ENCODE measurements around the gene SLC16A8. TPM values are rescaled to one million over a fixed set of nuclear protein-coding genes. Genes with fewer than 3 reads are reported as not detected.

The SLC16A8 gene
- 0.08 TPM for polyA plus RNA-seq (2013, experiment 1 of 2)
- 0.20 TPM for polyA plus RNA-seq (2013, experiment 2 of 2)

GRCh38 chr22:38083931-38084631 is at the start of gene SLC16A8:
TSS of gene SLC16A8 (minus strand) at chr22:38084184. CDS start at chr22:38082873, 1,311 bp downstream.
- H3K4me1 ChIP-seq (ENCODE audit: control insufficient read depth, low read depth, low read length), result no peaks in the 10 kb centered on the region
- no peaks in the 10 kb centered on the region for H3K79me1 ChIP-seq (ENCODE audit: low read length)
- DNase-seq, result peak; percentile 57
- H3K4me3 ChIP-seq (ENCODE audit: low read length), result no peak within 1 kb of the TSS
- no peak within 1 kb of the TSS for H2BK120ac ChIP-seq (ENCODE audit: low read depth, low read length)
- no peak within 1 kb of the TSS for H3K4ac ChIP-seq (ENCODE audit: low read depth, low read length)
- no peak within 1 kb of the TSS for H3K9ac ChIP-seq (ENCODE audit: low read length)
- H3K27me3 ChIP-seq (ENCODE audit: insufficient read depth, low read length, poor library complexity), result peaks cover 2% of the 10 kb centered on the region
- no peak within 1 kb of the TSS for H3K18ac ChIP-seq (ENCODE audit: low read length)
- no peak within 1 kb of the TSS for H2BK15ac ChIP-seq (replicated peaks; ENCODE audit: low read depth)
- no peak within 1 kb of the TSS for H4K8ac ChIP-seq (ENCODE audit: low read depth, low read length)
- peak within 1 kb of the TSS; percentile 25 for H3K56ac ChIP-seq (ENCODE audit: low read length)
- no peaks in the 10 kb centered on the region for H3K79me2 ChIP-seq (ENCODE audit: control insufficient read depth, insufficient read depth, low read length)
- no peak within 1 kb of the TSS for H3K4me2 ChIP-seq (ENCODE audit: low read length)
- peak within 1 kb of the TSS; percentile 1 for H3K23ac ChIP-seq (ENCODE audit: low read length)
- no peak within 1 kb of the TSS for H4K5ac ChIP-seq (ENCODE audit: low read length)
- no peak within 1 kb of the TSS for H3K27ac ChIP-seq (ENCODE audit: low read depth, low read length)
- no CpG with 5 or more reads among the region's 16 CpGs for WGBS (ENCODE audit: extremely low coverage, insufficient coverage, low lambda C conversion rate)
- H3K36me3 ChIP-seq (ENCODE audit: control insufficient read depth, insufficient read depth, low read length), result no peaks in the 10 kb centered on the region
- H2AK5ac ChIP-seq (ENCODE audit: low read length), result no peak within 1 kb of the TSS
- no peak within 1 kb of the TSS for H2BK5ac ChIP-seq (ENCODE audit: low read length)

- no peak overlapping the region for H4K8ac ChIP-seq (ENCODE audit: low read depth, low read length)
- H2BK15ac ChIP-seq (replicated peaks; ENCODE audit: low read depth), result no peak overlapping the region
- H3K56ac ChIP-seq (ENCODE audit: low read length), result no peak overlapping the region
- no peaks in the 10 kb centered on the region for H3K27me3 ChIP-seq (ENCODE audit: insufficient read depth, low read length, poor library complexity)
- H3K27ac ChIP-seq (ENCODE audit: low read depth, low read length), result no peak overlapping the region
- H2BK5ac ChIP-seq (ENCODE audit: low read length), result no peak overlapping the region
- no peaks in the 10 kb centered on the region for H3K79me1 ChIP-seq (ENCODE audit: low read length)
- no peak overlapping the region for H2BK120ac ChIP-seq (ENCODE audit: low read depth, low read length)
- DNase-seq, result no peak
- no peak overlapping the region for H3K4me3 ChIP-seq (ENCODE audit: low read length)
- H3K79me2 ChIP-seq (ENCODE audit: control insufficient read depth, insufficient read depth, low read length), result no peaks in the 10 kb centered on the region
- no peak overlapping the region for H3K23ac ChIP-seq (ENCODE audit: low read length)
- H3K36me3 ChIP-seq (ENCODE audit: control insufficient read depth, insufficient read depth, low read length), result no peaks in the 10 kb centered on the region
- no peak overlapping the region for H2AK5ac ChIP-seq (ENCODE audit: low read length)
- H3K4ac ChIP-seq (ENCODE audit: low read depth, low read length), result no peak overlapping the region
- no peak overlapping the region for H4K5ac ChIP-seq (ENCODE audit: low read length)
- no peak overlapping the region for H3K9ac ChIP-seq (ENCODE audit: low read length)
- WGBS (ENCODE audit: extremely low coverage, insufficient coverage, low lambda C conversion rate), result no CpG with 5 or more reads among the region's 4 CpGs
- no peak overlapping the region for H3K18ac ChIP-seq (ENCODE audit: low read length)
- H3K4me1 ChIP-seq (ENCODE audit: control insufficient read depth, low read depth, low read length), result no peaks in the 10 kb centered on the region
- no peak overlapping the region for H3K4me2 ChIP-seq (ENCODE audit: low read length)
Measured at GRCh38 chr22:38133331-38133730, 49.3 kb upstream of the SLC16A8 start.

- no CpG with 5 or more reads among the region's 28 CpGs for WGBS (ENCODE audit: extremely low coverage, insufficient coverage, low lambda C conversion rate)
- no peak overlapping the region for H3K18ac ChIP-seq (ENCODE audit: low read length)
Measured at GRCh38 chr22:38132794-38133193, 48.8 kb upstream of the SLC16A8 start.

GRCh38 chr22:38132136-38132535 is 48.2 kb upstream of the SLC16A8 start:
- Histone ChIP-seq H3K4me1 (ENCODE audit: control insufficient read depth, low read depth, low read length) (no peaks in the 10 kb centered on the region), H3K27ac (ENCODE audit: low read depth, low read length) (no peak overlapping the region), H3K4me3 (ENCODE audit: low read length) (no peak overlapping the region), H3K4ac (ENCODE audit: low read depth, low read length) (no peak overlapping the region), H4K8ac (ENCODE audit: low read depth, low read length) (no peak overlapping the region), H3K18ac (ENCODE audit: low read length) (no peak overlapping the region), H2BK5ac (ENCODE audit: low read length) (no peak overlapping the region), H3K27me3 (ENCODE audit: insufficient read depth, low read length, poor library complexity) (no peaks in the 10 kb centered on the region), H3K36me3 (ENCODE audit: control insufficient read depth, insufficient read depth, low read length) (no peaks in the 10 kb centered on the region), H2BK15ac (replicated peaks; ENCODE audit: low read depth) (no peak overlapping the region), H3K79me1 (ENCODE audit: low read length) (no peaks in the 10 kb centered on the region), H3K4me2 (ENCODE audit: low read length) (no peak overlapping the region), H3K56ac (ENCODE audit: low read length) (no peak overlapping the region), H3K23ac (ENCODE audit: low read length) (no peak overlapping the region), H2BK120ac (ENCODE audit: low read depth, low read length) (no peak overlapping the region), H3K9ac (ENCODE audit: low read length) (no peak overlapping the region), H4K5ac (ENCODE audit: low read length) (no peak overlapping the region), H3K79me2 (ENCODE audit: control insufficient read depth, insufficient read depth, low read length) (no peaks in the 10 kb centered on the region), H2AK5ac (ENCODE audit: low read length) (no peak overlapping the region)
- no peak for DNase-seq
- no CpG with 5 or more reads among the region's 7 CpGs for WGBS (ENCODE audit: extremely low coverage, insufficient coverage, low lambda C conversion rate)

More at GRCh38 chr22:38132794-38133193, 48.8 kb upstream of the SLC16A8 start:
- no peak overlapping the region for H2BK15ac ChIP-seq (replicated peaks; ENCODE audit: low read depth)
- H3K79me2 ChIP-seq (ENCODE audit: control insufficient read depth, insufficient read depth, low read length), result no peaks in the 10 kb centered on the region
- no peak overlapping the region for H2BK5ac ChIP-seq (ENCODE audit: low read length)
- no peaks in the 10 kb centered on the region for H3K4me1 ChIP-seq (ENCODE audit: control insufficient read depth, low read depth, low read length)
- no peak overlapping the region for H3K23ac ChIP-seq (ENCODE audit: low read length)
- H2AK5ac ChIP-seq (ENCODE audit: low read length), result no peak overlapping the region
- H4K8ac ChIP-seq (ENCODE audit: low read depth, low read length), result no peak overlapping the region
- H3K27me3 ChIP-seq (ENCODE audit: insufficient read depth, low read length, poor library complexity), result no peaks in the 10 kb centered on the region
- no peak overlapping the region for H4K5ac ChIP-seq (ENCODE audit: low read length)
- H3K36me3 ChIP-seq (ENCODE audit: control insufficient read depth, insufficient read depth, low read length), result no peaks in the 10 kb centered on the region
- no peak for DNase-seq
- no peak overlapping the region for H2BK120ac ChIP-seq (ENCODE audit: low read depth, low read length)
- no peaks in the 10 kb centered on the region for H3K79me1 ChIP-seq (ENCODE audit: low read length)
- no peak overlapping the region for H3K4me3 ChIP-seq (ENCODE audit: low read length)
- H3K4me2 ChIP-seq (ENCODE audit: low read length), result no peak overlapping the region
- H3K9ac ChIP-seq (ENCODE audit: low read length), result no peak overlapping the region
- H3K56ac ChIP-seq (ENCODE audit: low read length), result no peak overlapping the region
- H3K4ac ChIP-seq (ENCODE audit: low read depth, low read length), result no peak overlapping the region
- H3K27ac ChIP-seq (ENCODE audit: low read depth, low read length), result no peak overlapping the region

- H3K56ac ChIP-seq (ENCODE audit: low read length), result no peak overlapping the region
- no peak overlapping the region for H3K4ac ChIP-seq (ENCODE audit: low read depth, low read length)
- no peak overlapping the region for H3K23ac ChIP-seq (ENCODE audit: low read length)
- DNase-seq, result no peak
- H3K36me3 ChIP-seq (ENCODE audit: control insufficient read depth, insufficient read depth, low read length), result no peaks in the 10 kb centered on the region
- no peak overlapping the region for H2BK5ac ChIP-seq (ENCODE audit: low read length)
- no peaks in the 10 kb centered on the region for H3K27me3 ChIP-seq (ENCODE audit: insufficient read depth, low read length, poor library complexity)
- WGBS (ENCODE audit: extremely low coverage, insufficient coverage, low lambda C conversion rate), result no CpG with 5 or more reads among the region's 2 CpGs
- no peak overlapping the region for H4K5ac ChIP-seq (ENCODE audit: low read length)
- H3K4me2 ChIP-seq (ENCODE audit: low read length), result no peak overlapping the region
- H2BK120ac ChIP-seq (ENCODE audit: low read depth, low read length), result no peak overlapping the region
- H2BK15ac ChIP-seq (replicated peaks; ENCODE audit: low read depth), result no peak overlapping the region
- H3K18ac ChIP-seq (ENCODE audit: low read length), result no peak overlapping the region
- H3K4me1 ChIP-seq (ENCODE audit: control insufficient read depth, low read depth, low read length), result no peaks in the 10 kb centered on the region
- H3K79me2 ChIP-seq (ENCODE audit: control insufficient read depth, insufficient read depth, low read length), result no peaks in the 10 kb centered on the region
- no peaks in the 10 kb centered on the region for H3K79me1 ChIP-seq (ENCODE audit: low read length)
- H3K27ac ChIP-seq (ENCODE audit: low read depth, low read length), result no peak overlapping the region
- H3K9ac ChIP-seq (ENCODE audit: low read length), result no peak overlapping the region
- H4K8ac ChIP-seq (ENCODE audit: low read depth, low read length), result no peak overlapping the region
- H2AK5ac ChIP-seq (ENCODE audit: low read length), result no peak overlapping the region
- H3K4me3 ChIP-seq (ENCODE audit: low read length), result no peak overlapping the region
Measured at GRCh38 chr22:38131399-38131798, 47.4 kb upstream of the SLC16A8 start.

- no peaks in the 10 kb centered on the region for H3K36me3 ChIP-seq (ENCODE audit: control insufficient read depth, insufficient read depth, low read length)
- no peak overlapping the region for H3K27ac ChIP-seq (ENCODE audit: low read depth, low read length)
- H4K8ac ChIP-seq (ENCODE audit: low read depth, low read length), result no peak overlapping the region
- H3K9ac ChIP-seq (ENCODE audit: low read length), result no peak overlapping the region
- no peak overlapping the region for H3K4me2 ChIP-seq (ENCODE audit: low read length)
- no CpG with 5 or more reads among the region's 9 CpGs for WGBS (ENCODE audit: extremely low coverage, insufficient coverage, low lambda C conversion rate)
- no peaks in the 10 kb centered on the region for H3K4me1 ChIP-seq (ENCODE audit: control insufficient read depth, low read depth, low read length)
- H2BK120ac ChIP-seq (ENCODE audit: low read depth, low read length), result no peak overlapping the region
- no peak overlapping the region for H2AK5ac ChIP-seq (ENCODE audit: low read length)
- H3K18ac ChIP-seq (ENCODE audit: low read length), result no peak overlapping the region
- no peaks in the 10 kb centered on the region for H3K79me2 ChIP-seq (ENCODE audit: control insufficient read depth, insufficient read depth, low read length)
- no peaks in the 10 kb centered on the region for H3K27me3 ChIP-seq (ENCODE audit: insufficient read depth, low read length, poor library complexity)
- H2BK5ac ChIP-seq (ENCODE audit: low read length), result no peak overlapping the region
- no peak for DNase-seq
- no peak overlapping the region for H2BK15ac ChIP-seq (replicated peaks; ENCODE audit: low read depth)
- no peaks in the 10 kb centered on the region for H3K79me1 ChIP-seq (ENCODE audit: low read length)
- H4K5ac ChIP-seq (ENCODE audit: low read length), result no peak overlapping the region
- H3K56ac ChIP-seq (ENCODE audit: low read length), result no peak overlapping the region
- H3K23ac ChIP-seq (ENCODE audit: low read length), result no peak overlapping the region
- H3K4ac ChIP-seq (ENCODE audit: low read depth, low read length), result no peak overlapping the region
- H3K4me3 ChIP-seq (ENCODE audit: low read length), result no peak overlapping the region
Measured at GRCh38 chr22:38129856-38130255, 45.9 kb upstream of the SLC16A8 start.

All from mesendoderm (in vitro differentiated cells).